OCI-LY1 (cell line): Measurements from ENCODE around the gene CREB3.

ENCODE experiments used
- H2AFZ ChIP-seq: fragments of 200-600 bp; sonication (generic), shearing (Covaris generic); 2 replicates; pipeline ENCODE4 v1.6.0; 2014; ENCODE audit warnings: antibody characterized with exemption, mild to moderate bottlenecking, low read length
- H3F3A ChIP-seq: fragments of 200-600 bp; sonication (generic), shearing (Covaris generic); 2 replicates; pipeline ENCODE4 v1.6.0; 2014; ENCODE audit warnings: mild to moderate bottlenecking, antibody characterized with exemption, low read length, moderate library complexity; ENCODE audit not compliant: insufficient read depth
- H3K27ac ChIP-seq: fragments of 200-600 bp; sonication (generic); 2 replicates; pipeline ENCODE4 v1.5.1; 2014; ENCODE audit warnings: low read length, mixed run types, mild to moderate bottlenecking, low read depth; ENCODE audit not compliant: poor library complexity, severe bottlenecking
- H3K27me3 ChIP-seq: fragments of 200-600 bp; sonication (generic); 2 replicates; pipeline ENCODE4 v1.6.0; 2014; ENCODE audit warnings: antibody characterized with exemption, mild to moderate bottlenecking, low read length, moderate library complexity; ENCODE audit not compliant: insufficient read depth
- H3K36me3 ChIP-seq: fragments of 200-600 bp; sonication (generic); 2 replicates; pipeline ENCODE4 v1.6.1; 2014; ENCODE audit warnings: mild to moderate bottlenecking, antibody characterized with exemption, low read length, moderate library complexity, mixed read lengths; ENCODE audit not compliant: insufficient read depth
- H3K4me1 ChIP-seq: fragments of 200-600 bp; sonication (generic); 2 replicates; pipeline ENCODE4 v1.5.1; 2014; ENCODE audit warnings: mild to moderate bottlenecking, low read length, moderate library complexity; ENCODE audit not compliant: insufficient read depth, severe bottlenecking
- H3K4me2 ChIP-seq: fragments of 200-600 bp; sonication (generic), shearing (Covaris generic); 2 replicates; pipeline ENCODE4 v1.6.1; 2014; ENCODE audit warnings: low read length
- H3K4me3 ChIP-seq: fragments of 200-600 bp; sonication (generic); 2 replicates; pipeline ENCODE4 v1.5.1; 2014; ENCODE audit warnings: low read length, low read depth, mild to moderate bottlenecking, mixed read lengths; ENCODE audit not compliant: poor library complexity, severe bottlenecking
- H3K79me2 ChIP-seq: fragments of 200-600 bp; shearing (Covaris generic); 2 replicates; pipeline ENCODE4 v1.6.1; 2016; ENCODE audit warnings: mixed run types, low read length, mixed read lengths; ENCODE audit not compliant: insufficient read depth
- H3K9ac ChIP-seq: fragments of 200-600 bp; sonication (generic), shearing (Covaris generic); 2 replicates; pipeline ENCODE4 v1.6.1; 2014; ENCODE audit warnings: mild to moderate bottlenecking, low read length, mixed read lengths
- H3K9me2 ChIP-seq: fragments of 200-600 bp; sonication (generic), shearing (Covaris generic); 2 replicates; pipeline ENCODE4 v1.6.1; 2014; ENCODE audit warnings: low read depth, mild to moderate bottlenecking, low read length, mixed read lengths
- H3K9me3 ChIP-seq: fragments of 200-600 bp; shearing (Covaris generic); 2 replicates; pipeline ENCODE4 v1.6.1; 2014; ENCODE audit warnings: low read length, mixed read lengths
- H4K20me1 ChIP-seq: fragments of 200-600 bp; sonication (generic), shearing (Covaris generic); 2 replicates; pipeline ENCODE4 v1.6.0; 2016; ENCODE audit warnings: mild to moderate bottlenecking, low read length; ENCODE audit not compliant: insufficient read depth
- CTCF ChIP-seq: fragments of 200-600 bp; sonication (generic), shearing (Covaris generic); IDR thresholded peaks from 2 replicates; pipeline ENCODE4 v1.5.1; 2017; ENCODE audit warnings: mild to moderate bottlenecking, antibody characterized with exemption, low read length, moderate library complexity, mixed read lengths
- EZH2 ChIP-seq: fragments of 200-600 bp; sonication (generic), shearing (Covaris generic); IDR thresholded peaks from 2 replicates; pipeline ENCODE4 v1.8.0; 2017; ENCODE audit warnings: borderline replicate concordance, mixed run types, mild to moderate bottlenecking, antibody characterized with exemption, low read length, moderate library complexity, mixed read lengths

The CREB3 gene

GRCh38 chr9:35763803-35764202 lies 31.3 kb downstream of the CREB3 start:
- no peak overlapping the region for H3K4me3 ChIP-seq
- H3K27ac ChIP-seq, result no peak overlapping the region
- no peaks in the 10 kb centered on the region for H3K9me2 ChIP-seq
- H3K36me3 ChIP-seq, result peaks cover 8% of the 10 kb centered on the region; the same call in 1 of the 2 replicates
- H3K9me3 ChIP-seq, result no peaks in the 10 kb centered on the region
- TF ChIP-seq EZH2, result no peak
- TF ChIP-seq CTCF, result no peak
- H3K4me2 ChIP-seq, result no peak overlapping the region
- H4K20me1 ChIP-seq, result no peaks in the 10 kb centered on the region
- no peaks in the 10 kb centered on the region for H3F3A ChIP-seq
- H3K9ac ChIP-seq, result no peak overlapping the region
- no peaks in the 10 kb centered on the region for H3K27me3 ChIP-seq
- no peak overlapping the region for H2AFZ ChIP-seq
- H3K4me1 ChIP-seq, result peaks cover 4% of the 10 kb centered on the region
- H3K79me2 ChIP-seq, result no peaks in the 10 kb centered on the region

- no peak overlapping the region for H3K27ac ChIP-seq
- H3K9me2 ChIP-seq, result no peaks in the 10 kb centered on the region
- H3K9ac ChIP-seq, result no peak overlapping the region
- H3K4me3 ChIP-seq, result no peak overlapping the region
- TF ChIP-seq CTCF (no peak), EZH2 (no peak)
- H3F3A ChIP-seq, result no peaks in the 10 kb centered on the region
- H3K79me2 ChIP-seq, result no peaks in the 10 kb centered on the region
- no peaks in the 10 kb centered on the region for H3K27me3 ChIP-seq
- H2AFZ ChIP-seq, result no peak overlapping the region
- H3K4me2 ChIP-seq, result no peak overlapping the region
- H3K36me3 ChIP-seq, result peaks cover 3% of the 10 kb centered on the region; the same call in 1 of the 2 replicates
- no peaks in the 10 kb centered on the region for H4K20me1 ChIP-seq
- H3K4me1 ChIP-seq, result peaks cover 15% of the 10 kb centered on the region
- H3K9me3 ChIP-seq, result no peaks in the 10 kb centered on the region
Observed at GRCh38 chr9:35766997-35767396, 34.5 kb downstream of the CREB3 start.

- Histone ChIP-seq H3K4me3 (no peak overlapping the region), H3K27me3 (no peaks in the 10 kb centered on the region), H3K9me3 (no peaks in the 10 kb centered on the region), H3K27ac (no peak overlapping the region), H4K20me1 (no peaks in the 10 kb centered on the region), H3K4me1 (peaks cover 18% of the 10 kb centered on the region), H3K9ac (no peak overlapping the region), H3F3A (no peaks in the 10 kb centered on the region), H3K4me2 (no peak overlapping the region), H2AFZ (no peak overlapping the region), H3K36me3 (peaks cover 3% of the 10 kb centered on the region; the same call in 1 of the 2 replicates), H3K9me2 (no peaks in the 10 kb centered on the region), H3K79me2 (no peaks in the 10 kb centered on the region)
- TF ChIP-seq CTCF (no peak), EZH2 (no peak)
Observed at GRCh38 chr9:35767458-35767857, 35.0 kb downstream of the CREB3 start.
